ENCODE data around the gene BAIAP2.

DNA sequence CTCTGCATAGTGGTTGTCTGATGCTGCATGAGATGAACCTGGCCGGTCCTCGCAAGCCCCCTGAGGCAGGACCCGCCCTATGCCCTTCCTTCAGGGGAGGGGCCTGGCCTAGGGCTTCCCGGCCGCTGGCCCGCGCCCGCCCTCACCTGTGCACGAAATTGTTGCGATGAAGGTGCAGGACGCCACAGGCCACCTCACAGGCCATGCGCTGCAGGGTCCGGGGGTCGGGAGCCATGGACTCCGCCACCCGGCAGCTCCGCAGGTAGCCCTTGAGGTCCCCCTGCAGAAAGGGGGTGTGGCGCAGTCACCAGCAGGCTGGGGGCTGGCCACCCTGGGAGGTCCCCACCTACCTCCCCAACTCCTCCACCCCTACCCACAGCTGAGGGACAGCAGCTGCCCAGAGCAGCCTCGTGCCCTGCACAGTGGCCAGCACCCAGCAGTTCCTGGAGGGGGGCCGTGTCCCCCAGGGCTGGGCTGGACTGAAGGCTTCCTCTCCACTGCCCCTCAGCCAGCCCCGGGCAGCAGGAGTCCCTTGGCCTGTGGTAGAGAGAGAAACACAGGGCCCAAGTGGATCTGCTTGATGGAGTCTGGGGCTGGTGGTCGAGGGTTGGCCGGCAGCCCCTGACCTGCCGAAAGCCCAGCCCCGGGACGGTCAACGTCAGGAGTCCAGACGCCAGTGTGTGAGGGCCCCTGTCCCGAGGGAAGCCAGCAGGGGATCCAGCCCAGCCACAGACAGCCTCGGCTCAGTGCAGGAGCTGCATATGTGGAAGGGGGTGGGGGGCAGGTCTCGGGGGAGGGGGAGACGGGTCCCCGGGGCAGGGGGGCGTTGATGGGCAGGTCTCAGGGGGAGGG is 91.6 kb downstream of the BAIAP2 start:
- TF ChIP-seq, protein P1, sequence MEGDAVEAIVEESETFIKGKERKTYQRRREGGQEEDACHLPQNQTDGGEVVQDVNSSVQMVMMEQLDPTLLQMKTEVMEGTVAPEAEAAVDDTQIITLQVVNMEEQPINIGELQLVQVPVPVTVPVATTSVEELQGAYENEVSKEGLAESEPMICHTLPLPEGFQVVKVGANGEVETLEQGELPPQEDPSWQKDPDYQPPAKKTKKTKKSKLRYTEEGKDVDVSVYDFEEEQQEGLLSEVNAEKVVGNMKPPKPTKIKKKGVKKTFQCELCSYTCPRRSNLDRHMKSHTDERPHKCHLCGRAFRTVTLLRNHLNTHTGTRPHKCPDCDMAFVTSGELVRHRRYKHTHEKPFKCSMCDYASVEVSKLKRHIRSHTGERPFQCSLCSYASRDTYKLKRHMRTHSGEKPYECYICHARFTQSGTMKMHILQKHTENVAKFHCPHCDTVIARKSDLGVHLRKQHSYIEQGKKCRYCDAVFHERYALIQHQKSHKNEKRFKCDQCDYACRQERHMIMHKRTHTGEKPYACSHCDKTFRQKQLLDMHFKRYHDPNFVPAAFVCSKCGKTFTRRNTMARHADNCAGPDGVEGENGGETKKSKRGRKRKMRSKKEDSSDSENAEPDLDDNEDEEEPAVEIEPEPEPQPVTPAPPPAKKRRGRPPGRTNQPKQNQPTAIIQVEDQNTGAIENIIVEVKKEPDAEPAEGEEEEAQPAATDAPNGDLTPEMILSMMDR (IDR thresholded peaks at IDR 0.05; ENCODE audit: poor library complexity, severe bottlenecking): no peak
- no peak for TF ChIP-seq POLR2AphosphoS5 (IDR thresholded peaks at IDR 0.05)
- TF ChIP-seq SMC3 (conservative IDR thresholded peaks at IDR 0.05; ENCODE audit: poor library complexity): no peak
- TF ChIP-seq MXI1 (conservative IDR thresholded peaks at IDR 0.05; ENCODE audit: poor library complexity, severe bottlenecking): no peak
- no peak for TF ChIP-seq EP300 (conservative IDR thresholded peaks at IDR 0.05; ENCODE audit: poor library complexity, severe bottlenecking)
- TF ChIP-seq RAD21 (conservative IDR thresholded peaks at IDR 0.05): no peak
- no peak for TF ChIP-seq TAF1 (IDR thresholded peaks at IDR 0.05; ENCODE audit: low read depth)
